Activated T-cell treated with anti-CD3 and anti-CD28 coated beads for 24 hours (primary cell): Measurements from ENCODE around the gene BACE2.
"Not testable (repeated sequence)": the region's sequence is repeated elsewhere in the genome, so short reads cannot be mapped to it uniquely, and the experiment has no call there.

ENCODE experiments used
- DNase-seq: peaks from one replicate; pipeline ENCODE4 v3.0.0-alpha.2; 2020; ENCODE audit warnings: low read depth

BACE2 gene

DNA sequence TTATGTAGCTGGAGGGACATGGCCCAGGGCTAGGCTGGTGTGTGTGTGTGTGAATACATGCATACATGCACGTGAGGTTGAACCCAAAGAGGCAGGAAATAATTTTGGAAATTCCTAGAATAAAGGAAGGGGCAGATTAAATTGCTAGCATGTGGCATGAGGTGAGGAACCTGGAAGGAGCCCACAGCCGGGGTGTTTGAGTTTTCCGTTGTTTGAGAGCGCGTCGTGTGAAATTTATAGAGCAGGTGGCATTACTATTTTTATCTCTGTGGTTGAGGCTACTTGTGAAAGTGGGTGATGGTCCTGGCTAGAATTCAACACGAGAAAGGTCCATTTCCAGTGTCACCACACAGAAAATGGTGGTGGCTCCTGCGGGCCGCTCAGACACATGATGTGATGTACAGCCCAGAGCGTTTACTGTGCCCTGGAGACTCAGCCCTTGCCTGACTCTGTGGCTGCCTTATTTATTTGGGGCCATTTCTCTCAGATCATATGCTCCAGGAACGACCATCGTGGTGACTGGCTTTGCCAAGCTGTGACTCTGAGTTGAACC is 48.0 kb downstream of the BACE2 start:
- DNase-seq, result no peak

- no peak for DNase-seq
These were observed 48.5 kb downstream of the BACE2 start for GRCh38 chr21:41216486-41216885.

GRCh38 chr21:41217671-41218385 is 49.9 kb downstream of the BACE2 start:
- no peak for DNase-seq

DNA sequence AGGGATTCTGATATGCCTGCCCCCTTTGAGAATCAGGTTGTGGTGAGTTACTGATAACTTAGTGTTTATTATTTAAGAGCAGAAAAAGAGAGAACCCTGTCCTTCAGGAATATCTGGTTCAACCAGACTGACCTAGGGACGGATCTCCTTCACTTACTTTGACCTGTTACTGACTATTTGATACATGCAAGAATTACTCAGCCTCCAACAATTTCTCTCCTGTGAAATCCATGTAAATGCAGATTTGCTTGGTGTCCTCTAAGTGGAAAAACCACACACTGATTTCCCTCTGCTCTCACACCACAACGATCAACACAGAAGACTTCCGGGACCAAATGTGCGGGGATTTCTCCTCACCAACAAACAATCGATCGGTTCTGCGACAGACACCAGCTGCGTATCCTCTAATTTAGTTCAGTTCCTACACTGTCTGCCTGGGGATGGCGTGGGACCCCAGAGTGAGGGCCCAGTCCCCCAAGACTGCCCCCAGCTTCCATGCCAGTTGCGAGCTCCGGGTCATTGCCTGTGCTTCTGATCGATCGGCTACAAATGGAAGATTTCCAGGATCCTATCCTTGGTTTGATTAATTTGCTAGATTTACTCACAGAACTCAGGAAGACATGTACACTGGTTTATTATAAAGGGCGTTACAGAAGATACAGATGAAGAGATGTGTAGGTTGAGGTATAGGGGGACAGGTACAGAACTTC is 51.7 kb downstream of the BACE2 start:
- no peak for DNase-seq

DNA sequence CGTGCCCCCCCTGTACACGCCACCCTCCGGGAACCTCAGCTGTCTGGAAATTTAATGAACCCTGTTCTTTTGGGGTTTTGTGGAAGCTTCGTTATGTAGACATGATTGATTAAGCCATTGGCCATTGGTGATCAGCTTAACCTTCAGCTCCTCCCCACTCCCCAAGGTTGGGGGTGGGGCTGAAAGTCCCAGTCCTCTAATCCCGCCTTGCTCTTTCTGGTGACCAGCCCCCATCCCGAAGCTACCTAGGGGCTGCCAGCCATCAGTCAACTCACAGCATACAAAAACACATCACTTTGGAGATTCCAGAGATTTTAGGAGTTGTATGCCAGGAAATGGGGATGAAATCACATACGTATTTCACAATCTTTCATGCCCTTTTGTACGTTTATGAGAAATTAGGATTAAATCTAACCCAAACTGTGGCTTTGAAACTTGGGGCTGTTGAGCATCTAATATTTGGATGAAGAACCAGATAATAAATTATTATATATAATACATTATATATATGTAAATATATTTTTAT is 52.3 kb downstream of the BACE2 start:
- DNase-seq, result no peak

DNA sequence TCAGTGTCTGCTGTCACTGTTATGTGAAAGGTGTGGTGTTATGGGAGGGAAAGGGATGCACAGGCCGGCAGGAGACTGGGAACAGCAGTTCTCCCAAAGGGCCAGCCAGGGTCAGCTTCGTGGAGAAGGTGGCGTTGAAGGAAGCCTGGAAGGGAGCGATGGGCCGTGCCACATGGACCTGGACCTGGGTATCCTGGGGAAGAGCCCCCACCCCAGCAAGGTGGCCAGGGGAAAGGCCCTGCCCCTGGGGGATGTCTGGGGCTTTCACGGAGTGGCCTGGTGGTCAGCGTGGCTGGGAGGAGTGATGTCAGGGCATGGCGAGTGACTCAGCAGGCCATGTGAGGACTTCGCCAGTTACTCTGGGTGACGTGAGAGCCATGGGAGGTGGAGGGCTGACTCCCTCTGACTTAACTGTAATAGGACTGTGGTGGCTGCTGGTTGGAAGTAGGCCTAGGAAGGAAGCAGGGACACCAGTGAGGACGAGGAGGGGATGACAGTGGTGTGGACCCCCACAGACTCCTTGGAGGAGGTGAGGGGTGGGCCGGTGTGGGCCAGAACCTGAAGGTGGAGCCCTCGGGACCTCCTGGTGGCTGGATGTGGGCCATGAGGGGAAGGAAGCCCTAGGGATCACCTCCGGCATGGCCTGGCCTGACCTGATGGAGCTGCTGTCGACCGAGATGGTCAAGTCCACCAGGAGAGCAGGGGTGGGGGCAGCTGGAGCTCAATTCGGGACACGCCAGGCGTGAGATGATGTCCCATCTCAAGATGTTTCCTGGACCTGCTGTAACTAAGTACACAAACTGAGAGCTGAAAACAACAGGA is 54.5 kb downstream of the BACE2 start:
- DNase-seq, result no peak

DNA sequence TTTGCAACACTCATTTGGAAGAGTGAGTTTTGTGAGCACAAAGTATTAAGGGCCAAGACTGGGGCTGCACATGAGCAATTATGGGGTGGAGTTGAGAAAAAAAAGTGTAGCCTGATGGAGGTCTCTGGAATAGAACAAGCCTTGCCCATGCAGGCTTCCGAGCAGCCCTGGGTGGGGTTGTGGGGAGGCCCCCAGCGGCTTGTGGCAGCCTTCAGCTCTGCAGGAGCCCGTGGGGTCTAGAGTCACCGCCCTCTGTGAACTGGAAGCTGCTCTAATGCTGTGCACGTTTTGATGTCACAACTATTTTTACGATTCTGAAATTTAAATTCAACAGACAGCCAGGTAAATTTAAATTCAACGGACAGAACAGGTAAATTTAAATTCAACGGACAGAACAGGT is 58.9 kb downstream of the BACE2 start:
- no peak for DNase-seq

DNA sequence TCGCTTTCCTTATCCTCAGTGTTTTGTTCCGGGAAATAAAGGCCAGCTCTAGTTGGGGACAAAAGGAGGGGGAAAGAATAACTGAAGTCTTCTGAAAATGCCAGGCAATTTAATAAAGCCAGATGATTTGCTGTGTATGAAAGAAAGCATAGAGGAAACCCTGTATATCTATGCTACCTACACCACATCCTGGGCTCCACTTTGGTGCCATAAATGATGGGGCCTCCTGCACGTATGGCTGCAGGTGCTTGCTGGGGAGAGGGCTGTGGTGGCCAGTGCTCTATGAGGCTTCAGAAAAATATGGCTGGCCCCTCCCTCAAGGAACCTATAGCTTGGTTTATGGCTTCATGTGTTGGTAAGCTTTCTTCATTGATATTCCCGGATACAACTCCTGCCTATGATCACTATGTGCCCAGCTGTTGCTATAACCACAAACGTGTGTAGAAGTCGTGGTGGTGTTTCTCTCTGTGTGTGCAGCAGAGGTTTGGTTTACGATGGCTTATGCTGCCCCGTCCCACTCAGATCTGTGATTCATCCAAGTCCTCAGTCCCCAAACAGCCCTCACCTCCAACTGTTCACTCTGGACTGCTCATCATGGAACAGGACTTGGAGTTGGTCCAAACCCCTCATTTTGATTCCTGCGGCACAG is 59.5 kb downstream of the BACE2 start:
- DNase-seq, result no peak

DNA sequence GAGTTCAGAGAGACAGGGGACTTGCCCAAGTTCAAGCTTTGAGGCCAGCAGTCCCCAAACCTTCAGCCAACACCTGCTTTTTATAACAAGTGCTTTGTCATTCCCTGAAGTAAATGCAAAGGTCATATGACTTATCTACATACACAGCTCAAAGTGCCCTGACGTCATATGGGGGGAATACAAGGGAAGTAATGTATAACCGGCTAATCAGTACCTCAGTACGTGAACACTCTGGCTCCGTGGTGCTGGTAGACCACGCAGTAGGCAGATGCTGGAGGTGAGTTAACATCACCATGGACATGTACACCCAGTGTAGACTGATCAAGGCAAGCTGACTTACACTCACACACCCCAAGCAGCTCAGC is 60.0 kb downstream of the BACE2 start:
- DNase-seq, result no peak

DNA sequence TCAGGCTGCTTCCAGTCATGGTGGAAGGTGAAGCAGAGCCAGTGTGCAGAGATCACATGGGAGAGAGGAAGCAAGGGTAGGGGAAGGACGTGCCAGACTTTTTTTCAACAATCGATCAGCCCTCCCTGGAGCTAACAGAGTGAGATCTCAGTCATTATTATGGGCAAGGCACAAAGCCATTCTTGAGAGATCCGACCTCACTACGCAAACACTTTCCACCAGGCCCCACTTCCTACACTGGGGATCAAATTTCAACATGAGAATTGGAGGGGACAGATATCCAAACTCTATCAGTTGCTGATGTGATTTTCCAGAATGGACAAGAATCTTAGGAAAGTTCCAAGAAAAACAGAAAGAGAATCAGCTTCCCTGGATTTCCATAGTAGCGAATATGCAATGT is 60.5 kb downstream of the BACE2 start:
- DNase-seq, result no peak

- no peak for DNase-seq
These were observed 61.0 kb downstream of the BACE2 start for GRCh38 chr21:41228958-41229357.

DNA sequence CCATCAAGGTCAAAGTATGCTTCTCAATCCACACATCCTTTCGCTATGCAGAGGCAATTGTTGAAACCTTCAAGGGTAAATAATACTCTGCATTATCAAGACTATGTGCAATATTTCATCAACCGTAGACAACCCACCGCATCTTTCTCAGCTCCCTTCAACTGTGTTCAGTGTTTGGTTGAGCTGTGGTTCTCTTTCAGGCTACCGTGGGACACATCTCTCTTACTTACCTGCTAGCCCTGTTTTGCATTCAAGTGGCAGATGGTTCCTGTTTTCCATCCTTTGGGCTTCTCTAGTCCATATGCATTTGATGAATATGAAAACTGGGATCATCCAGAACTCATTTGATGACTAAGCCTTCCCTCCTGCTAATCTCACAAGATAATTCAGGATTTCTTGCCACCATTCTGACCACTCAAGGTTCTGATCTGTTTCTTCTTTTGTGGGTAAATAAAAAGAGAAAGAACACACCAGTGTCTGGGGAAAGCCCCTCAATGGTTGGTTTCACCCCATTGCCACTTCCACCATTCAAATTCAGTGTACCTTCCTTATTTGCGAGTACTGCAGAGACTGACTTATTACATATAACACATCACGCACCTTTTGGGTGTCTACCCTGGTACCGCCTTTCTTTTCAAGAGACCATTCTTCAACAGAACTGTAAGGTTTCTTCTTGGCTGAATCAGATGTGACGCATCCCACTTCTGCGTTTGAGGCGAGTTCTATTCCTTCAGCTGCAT is 61.7 kb downstream of the BACE2 start:
- DNase-seq, result no peak

- DNase-seq, result no peak
These were observed 62.5 kb downstream of the BACE2 start for GRCh38 chr21:41230497-41230896.

GRCh38 chr21:41231060-41231459 is 63.1 kb downstream of the BACE2 start:
- DNase-seq, result no peak

DNA sequence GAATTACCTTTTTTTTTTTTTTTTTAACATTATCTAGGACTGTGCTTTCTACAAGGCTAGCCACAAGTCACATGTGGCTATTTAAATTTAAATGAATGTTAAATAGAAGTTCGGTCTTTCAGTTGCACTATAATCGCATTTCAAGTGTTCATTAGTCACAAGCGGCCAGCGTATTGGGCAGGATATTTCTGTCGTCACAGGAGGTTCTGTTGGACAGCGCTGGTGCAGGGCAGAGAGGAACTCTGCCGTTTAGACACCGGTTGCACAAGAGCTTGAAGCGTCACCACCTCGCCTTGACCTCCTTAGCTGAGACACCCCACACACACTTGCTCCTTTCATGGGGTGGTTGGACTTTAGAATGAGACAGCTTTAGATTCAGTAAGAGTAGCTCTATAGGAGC is 64.1 kb downstream of the BACE2 start:
- DNase-seq, result no peak

DNA sequence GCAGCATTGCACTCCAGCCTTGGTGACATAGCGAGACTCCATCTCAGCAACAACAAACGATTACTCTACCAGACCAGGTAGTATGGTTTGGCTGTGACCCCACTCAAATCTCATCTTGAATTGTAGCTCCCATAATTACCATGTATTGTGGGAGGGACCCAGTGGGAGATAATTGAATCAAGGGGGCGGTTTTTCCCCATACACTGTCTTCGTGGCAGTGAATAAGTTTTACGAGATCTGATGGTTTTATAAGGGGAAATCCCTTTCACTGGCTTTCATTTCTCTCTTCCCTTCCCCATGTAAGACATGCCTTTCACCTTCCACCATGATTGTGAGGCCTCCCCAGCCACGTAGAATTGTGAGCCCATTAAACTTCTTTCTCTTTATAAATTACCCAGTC is 66.0 kb downstream of the BACE2 start:
- DNase-seq, result no peak

DNA sequence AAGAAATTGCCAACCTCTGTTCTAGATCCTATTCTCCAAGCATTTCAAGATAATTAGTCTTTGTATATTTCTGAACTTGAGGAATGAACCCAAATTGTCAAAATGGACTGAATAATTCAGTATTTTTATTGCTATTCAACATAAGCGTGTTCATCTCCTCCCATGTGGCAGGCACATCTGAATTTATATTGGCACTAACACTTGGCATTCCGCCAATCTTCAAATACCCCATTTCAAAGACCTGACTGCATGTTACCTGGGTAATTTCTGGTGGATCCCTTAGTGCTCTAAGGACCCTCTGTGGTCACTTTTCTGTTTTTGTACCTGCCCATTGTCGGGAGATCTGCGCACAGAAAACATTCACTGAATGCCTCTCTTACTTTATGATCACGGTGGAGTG is 66.6 kb downstream of the BACE2 start:
- no peak for DNase-seq

DNA sequence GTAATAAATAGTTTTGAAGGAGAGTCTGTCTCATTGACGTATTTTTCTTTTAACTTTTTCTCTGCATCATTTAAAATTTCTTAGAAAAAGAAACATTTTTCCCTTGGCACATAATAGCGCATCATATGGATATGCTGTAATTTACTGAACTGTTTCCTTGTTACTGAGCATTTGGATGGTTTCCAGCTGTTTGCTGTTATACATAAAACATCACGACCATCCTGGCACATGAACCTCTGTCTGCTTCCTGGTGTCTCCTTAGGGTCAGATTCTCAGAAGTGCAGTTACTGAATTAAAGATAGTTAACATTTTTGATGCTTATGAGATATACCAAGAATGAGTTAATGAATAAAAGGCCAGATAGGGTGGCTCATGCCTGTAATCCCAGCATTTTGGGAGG is 67.2 kb downstream of the BACE2 start:
- DNase-seq, result no peak

DNA sequence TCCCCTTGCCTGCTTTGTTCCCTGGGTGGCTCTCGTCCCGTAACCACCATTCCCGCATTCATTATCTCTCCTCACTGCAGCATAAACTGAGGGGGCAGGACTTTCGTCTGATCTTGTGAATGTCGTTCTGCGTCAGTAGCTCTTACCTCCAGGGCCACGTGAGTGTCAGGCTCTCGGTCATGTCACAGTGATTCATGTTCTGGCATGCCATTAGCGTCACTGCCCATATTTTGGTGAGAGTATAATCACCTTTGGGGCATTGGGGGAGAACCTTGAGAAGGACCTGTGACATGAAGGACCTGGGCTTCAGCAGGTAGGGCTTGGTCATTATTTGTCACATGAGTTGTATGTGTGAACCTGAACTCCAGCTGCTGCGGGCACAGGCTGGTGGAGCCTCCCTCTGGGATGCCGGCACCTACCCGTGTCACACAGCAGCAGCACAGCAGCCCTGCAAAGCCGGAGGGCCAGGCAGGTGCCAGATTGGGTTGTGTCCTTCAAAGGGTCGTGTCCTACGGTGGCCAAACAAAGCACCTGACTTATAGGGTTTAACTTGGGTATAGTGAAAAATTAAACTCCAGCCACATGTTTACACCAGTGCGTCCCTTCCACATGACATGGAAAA is 68.5 kb downstream of the BACE2 start:
- DNase-seq, result no peak

DNA sequence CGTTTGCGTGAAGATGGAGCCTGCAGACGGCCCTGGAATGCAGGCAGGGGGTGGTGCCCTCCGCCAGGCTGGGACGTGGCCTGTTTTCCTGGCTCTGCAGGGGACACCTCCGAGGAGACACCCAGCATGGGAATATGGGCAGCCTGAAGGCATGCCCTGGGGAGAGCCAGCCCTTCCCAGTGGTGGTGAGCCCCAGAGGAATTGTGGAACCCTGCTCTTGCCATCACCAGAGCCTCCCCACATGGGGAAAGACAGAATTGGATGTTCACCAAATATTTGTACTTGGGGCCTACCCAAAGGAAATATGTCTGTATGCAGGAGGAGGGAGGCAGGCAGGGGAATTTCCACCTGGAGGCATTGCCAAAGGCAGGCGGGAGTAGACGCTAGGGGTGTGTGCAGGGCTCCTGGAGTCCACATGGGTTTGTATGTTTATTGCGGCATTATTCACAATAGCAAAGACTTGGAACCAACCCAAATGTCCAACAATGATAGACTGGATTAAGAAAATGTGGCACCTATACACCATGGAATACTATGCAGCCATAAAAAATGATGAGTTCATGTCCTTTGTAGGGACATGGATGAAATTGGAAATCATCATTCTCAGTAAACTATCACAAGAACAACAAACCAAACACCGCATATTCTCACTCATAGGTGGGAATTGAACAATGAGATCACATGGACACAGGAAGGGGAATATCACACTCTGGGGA is 70.3 kb downstream of the BACE2 start:
- DNase-seq, result not testable (repeated sequence)
